ENCODE data around the gene SLC18A3. TPM values are rescaled to one million over a fixed set of nuclear protein-coding genes. Genes with fewer than 3 reads are reported as not detected.

SLC18A3 gene
- total RNA-seq, 1 experiment from 2014 or later: not detected

GRCh38 chr10:49649936-49650723 is 40.0 kb downstream of the SLC18A3 start:
- BruUV-seq (replicated peaks): no TSS peak
- no peaks in the 10 kb centered on the region for H3K4me1 Mint-ChIP-seq (ENCODE audit: low read depth, unreplicated experiment)
- CTCF ChIA-PET: no interaction called here

GRCh38 chr10:49650724-49651034 is 40.6 kb downstream of the SLC18A3 start:
- no peak for TF ChIP-seq CTCF (IDR thresholded peaks at IDR 0.05; ENCODE audit: unreplicated experiment)
- BruUV-seq (replicated peaks): no TSS peak
- no peak overlapping the region for H3K4me3 Mint-ChIP-seq (ENCODE audit: low read depth, unreplicated experiment)
- no peaks in the 10 kb centered on the region for H3K9me3 Mint-ChIP-seq (ENCODE audit: low read depth, unreplicated experiment)
- DNase-seq: no peak
- H3K36me3 Mint-ChIP-seq (ENCODE audit: insufficient read depth, unreplicated experiment): no peaks in the 10 kb centered on the region
- intact Hi-C loops (cut with micrococcal nuclease; ENCODE audit: unreplicated experiment): no loop called here
- H3K27me3 Mint-ChIP-seq (ENCODE audit: unreplicated experiment): peaks cover 84% of the 10 kb centered on the region
- no peak overlapping the region for H3K27ac Mint-ChIP-seq (ENCODE audit: unreplicated experiment)
- CTCF ChIA-PET: no interaction called here
- H3K4me1 Mint-ChIP-seq (ENCODE audit: low read depth, unreplicated experiment): no peaks in the 10 kb centered on the region

More at GRCh38 chr10:49649936-49650723, 40.0 kb downstream of the SLC18A3 start:
- no peak for DNase-seq
- no peaks in the 10 kb centered on the region for H3K9me3 Mint-ChIP-seq (ENCODE audit: low read depth, unreplicated experiment)
- H3K27me3 Mint-ChIP-seq (ENCODE audit: unreplicated experiment): peaks cover 90% of the 10 kb centered on the region
- no peak overlapping the region for H3K4me3 Mint-ChIP-seq (ENCODE audit: low read depth, unreplicated experiment)
- intact Hi-C loops (cut with micrococcal nuclease; ENCODE audit: unreplicated experiment): no loop called here
- TF ChIP-seq CTCF (IDR thresholded peaks at IDR 0.05; ENCODE audit: unreplicated experiment): no peak
- no peak overlapping the region for H3K27ac Mint-ChIP-seq (ENCODE audit: unreplicated experiment)
- H3K36me3 Mint-ChIP-seq (ENCODE audit: insufficient read depth, unreplicated experiment): no peaks in the 10 kb centered on the region

GRCh38 chr10:49651039-49651835 is 41.1 kb downstream of the SLC18A3 start:
- intact Hi-C loops (cut with micrococcal nuclease; ENCODE audit: unreplicated experiment): no loop called here
- no peak for TF ChIP-seq CTCF (IDR thresholded peaks at IDR 0.05; ENCODE audit: unreplicated experiment)

GRCh38 chr10:49651917-49652316 is 41.8 kb downstream of the SLC18A3 start:
- intact Hi-C loops (cut with micrococcal nuclease; ENCODE audit: unreplicated experiment): no loop called here
- no peak for DNase-seq
- Mint-ChIP-seq H3K4me1 (ENCODE audit: low read depth, unreplicated experiment) (no peaks in the 10 kb centered on the region), H3K9me3 (ENCODE audit: low read depth, unreplicated experiment) (no peaks in the 10 kb centered on the region), H3K27me3 (ENCODE audit: unreplicated experiment) (peaks cover 84% of the 10 kb centered on the region), H3K27ac (ENCODE audit: unreplicated experiment) (no peak overlapping the region), H3K4me3 (ENCODE audit: low read depth, unreplicated experiment) (no peak overlapping the region), H3K36me3 (ENCODE audit: insufficient read depth, unreplicated experiment) (no peaks in the 10 kb centered on the region)
- CTCF ChIA-PET: no interaction called here
- BruUV-seq (replicated peaks): no TSS peak
- no peak for TF ChIP-seq CTCF (IDR thresholded peaks at IDR 0.05; ENCODE audit: unreplicated experiment)

More at GRCh38 chr10:49651039-49651835, 41.1 kb downstream of the SLC18A3 start:
- BruUV-seq (replicated peaks): no TSS peak
- no peak for DNase-seq
- Mint-ChIP-seq H3K36me3 (ENCODE audit: insufficient read depth, unreplicated experiment) (no peaks in the 10 kb centered on the region), H3K27ac (ENCODE audit: unreplicated experiment) (no peak overlapping the region), H3K9me3 (ENCODE audit: low read depth, unreplicated experiment) (no peaks in the 10 kb centered on the region), H3K4me1 (ENCODE audit: low read depth, unreplicated experiment) (no peaks in the 10 kb centered on the region), H3K4me3 (ENCODE audit: low read depth, unreplicated experiment) (no peak overlapping the region), H3K27me3 (ENCODE audit: unreplicated experiment) (peaks cover 84% of the 10 kb centered on the region)
- CTCF ChIA-PET: no interaction called here

All from Calu3 (cell line).